ENCODE measurements around the gene SLN. TPM values are rescaled to one million over a fixed set of nuclear protein-coding genes. Genes with fewer than 3 reads are reported as not detected.

Gene SLN
- total and polyA plus RNA-seq, 12 donors, result 0.33 to 13.0 (median 2.5) TPM; not detected in 6

Other genes with a start within 250 kb of the SLN start
- 1 to 10 TPM; 2.5 to 8.9 (median 6.0) TPM for gene ALKBH8, start 146.3 kb downstream of the SLN start, total RNA-seq
- gene ALKBH8, start 146.3 kb downstream of the SLN start, polyA plus RNA-seq, result 1 to 10 TPM; 2.5 to 9.5 (median 5.0) TPM
- gene ELMOD1, start 120.9 kb downstream of the SLN start, total RNA-seq, result 1 to 10 TPM in 3 of 9 donors, under 1 TPM in 4, not detected in 2; 0.23 to 8.5 (median 0.83) TPM
- gene ELMOD1, start 120.9 kb downstream of the SLN start, polyA plus RNA-seq, result under 1 TPM; 0.32 to 0.70 (median 0.64) TPM
- 1 to 10 TPM in 7 of 9 donors, under 1 TPM in 2; 0.33 to 6.3 (median 1.5) TPM for gene SLC35F2, start 146.7 kb upstream of the SLN start, total RNA-seq
- gene SLC35F2, start 146.7 kb upstream of the SLN start, polyA plus RNA-seq, result 1 to 10 TPM; 1.6 to 3.2 (median 1.6) TPM
- gene RAB39A, start 216.4 kb upstream of the SLN start, total RNA-seq, result 1 to 10 TPM in 8 of 9 donors, under 1 TPM in 1; 0.12 to 8.0 (median 2.1) TPM
- gene RAB39A, start 216.4 kb upstream of the SLN start, polyA plus RNA-seq, result 1 to 10 TPM in 1 of 3 donors, under 1 TPM in 2; 0.13 to 1.4 (median 0.80) TPM